Gastroesophageal sphincter (tissue), 4 donors: ENCODE measurements around the gene ELF1. TPM values are rescaled to one million over a fixed set of nuclear protein-coding genes. Genes with fewer than 3 reads are reported as not detected.

ENCODE experiments used
- ATAC-seq: fragments of 150-250 bp; one replicate; pipeline ENCODE4 v1.9.1; 2016; ENCODE audit warnings: mild to moderate bottlenecking, moderate library complexity
- H3K27ac ChIP-seq, 4 donors: fragments of 200-600 bp; sonication (generic) in 3 of 4; 1 replicate in 3 of 4; 2 replicates in 1 of 4; pipeline ENCODE4 v1.5.1; 2016 to 2019
- H3K27me3 ChIP-seq: fragments of 200-600 bp; sonication (generic); one replicate; pipeline ENCODE4 v1.5.1; 2019
- H3K36me3 ChIP-seq, 2 donors: fragments of 200-600 bp; sonication (generic); one replicate each; pipeline ENCODE4 v1.5.1; 2019; ENCODE audit warnings: control low read depth in 1 of 2
- H3K4me1 ChIP-seq, 3 donors: fragments of 200-600 bp; sonication (generic); 1 replicate in 2 of 3; 2 replicates in 1 of 3; pipeline ENCODE4 v1.5.1; 2016 to 2019; ENCODE audit warnings: control low read depth in 2 of 3
- H3K4me3 ChIP-seq, 2 donors: fragments of 200-600 bp; sonication (generic); one replicate each; pipeline ENCODE4 v1.5.1; 2019; ENCODE audit warnings: mild to moderate bottlenecking in 1 of 2, moderate library complexity in 1 of 2
- H3K9me3 ChIP-seq, 3 donors: fragments of 200-600 bp; sonication (generic); one replicate each; pipeline ENCODE4 v1.5.1; 2017 to 2019; ENCODE audit warnings: control low read depth in 2 of 3
- CTCF ChIP-seq, 4 experiments: fragments of 200-600 bp in 2 of 4; fragments of 450-650 bp in 2 of 4; sonication (generic) in 1 of 4; IDR thresholded peaks; one replicate each; pipeline ENCODE4 v1.5.1; 2017 to 2019; ENCODE audit warnings: antibody characterized with exemption in 4 of 4, mild to moderate bottlenecking in 2 of 4, moderate library complexity in 2 of 4
- EP300 ChIP-seq: sonication (generic); formaldehyde crosslinking; IDR thresholded peaks from one replicate; pipeline ENCODE4 v1.6.1; 2017; ENCODE audit warnings: antibody characterized with exemption, mild to moderate bottlenecking
- POLR2A ChIP-seq, 2 donors: fragments of 450-650 bp; IDR thresholded peaks; one replicate each; pipeline ENCODE4 v1.6.1; 2017; ENCODE audit warnings: antibody characterized with exemption in 2 of 2, mild to moderate bottlenecking in 2 of 2, moderate library complexity in 1 of 2
- POLR2AphosphoS5 ChIP-seq: sonication (generic); formaldehyde crosslinking; IDR thresholded peaks from one replicate; pipeline ENCODE4 v1.6.1; 2017; ENCODE audit warnings: antibody characterized with exemption
- WGBS, 2 donors: methylation state at CpG; one replicate each; pipeline ENCODE4 v1.1.5; 2018; ENCODE audit warnings: low coverage in 1 of 2; 5-methylcytosine and 5-hydroxymethylcytosine counted together
- total RNA-seq, 4 donors: library from RNA; depleted of rRNA; stranded (reverse); fragments of >200 nt; gene quantifications; one replicate each; pipeline ENCODE4 v1.1.0, GENCODE V29; 2016

ELF1 gene
- total RNA-seq, 4 donors from 2014 or later = 58.2 to 86.6 (median 69.3) TPM

DNA sequence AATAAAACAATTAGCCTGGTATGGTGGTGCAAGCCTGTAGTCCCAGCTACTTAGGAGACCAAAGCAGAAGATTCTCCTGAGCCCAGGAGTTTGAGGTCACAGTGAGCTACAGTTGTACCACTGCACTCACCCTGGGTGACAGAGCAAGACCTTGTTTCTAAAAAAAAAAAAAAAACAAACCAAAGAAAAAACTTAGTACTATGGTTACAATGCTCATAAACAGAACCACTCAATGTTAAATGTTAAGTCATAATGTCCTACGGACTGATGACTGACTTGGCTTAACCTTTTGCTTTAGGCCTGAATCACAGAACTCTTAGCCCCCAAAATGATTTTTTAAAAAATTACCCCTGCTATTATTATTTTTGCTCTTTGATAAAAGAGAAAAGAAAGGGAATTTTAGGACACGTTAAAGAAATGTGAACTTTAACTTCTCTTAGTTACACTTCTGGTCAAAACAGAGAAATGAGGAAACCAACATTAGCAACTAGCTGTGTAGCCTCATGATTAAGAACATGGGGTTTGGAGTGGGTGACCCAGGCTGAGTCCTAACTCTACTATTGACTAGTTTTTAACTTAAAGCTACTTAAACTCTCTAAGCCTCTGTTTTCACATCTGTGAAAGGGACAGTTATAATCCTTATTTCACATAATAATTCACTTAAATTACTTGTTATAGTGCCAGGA is 13.7 kb upstream of the ELF1 start:
- no peak overlapping the region for H3K4me3 ChIP-seq
- H3K27me3 ChIP-seq = no peaks in the 10 kb centered on the region
- no peak overlapping the region for H3K27ac ChIP-seq
- 17 to 44% methylated on average over 2 of the region's 2 CpGs for WGBS, 2 donors
- H3K9me3 ChIP-seq = no peaks in the 10 kb centered on the region
- ATAC-seq = no peak
- no peak for TF ChIP-seq POLR2A (IDR thresholded peaks at IDR 0.05)
- TF ChIP-seq EP300 = no peak
- no peak for TF ChIP-seq CTCF (IDR thresholded peaks at IDR 0.05)
- TF ChIP-seq POLR2AphosphoS5 = no peak
- H3K4me1 ChIP-seq = peaks cover 0 to 21% (median 5%) of the 10 kb centered on the region in 3 donors
- no peaks in the 10 kb centered on the region for H3K36me3 ChIP-seq

- 100% methylated on average over 1 of the region's 2 CpGs; no CpG with 5 or more reads in 1 of the 2 donors for WGBS, 2 donors
- no peak for TF ChIP-seq EP300
- no peak for TF ChIP-seq POLR2A (IDR thresholded peaks at IDR 0.05)
- TF ChIP-seq CTCF (IDR thresholded peaks at IDR 0.05) = no peak
- no peak for TF ChIP-seq POLR2AphosphoS5
- Histone ChIP-seq H3K36me3 (peaks cover 0 to 6% of the 10 kb centered on the region in 2 donors), H3K27ac (no peak overlapping the region), H3K9me3 (no peaks in the 10 kb centered on the region), H3K27me3 (no peaks in the 10 kb centered on the region), H3K4me1 (peaks cover 0 to 44% (median 7%) of the 10 kb centered on the region in 3 donors), H3K4me3 (no peak overlapping the region)
- no peak for ATAC-seq
These were observed 10.5 kb upstream of the ELF1 start for GRCh38 chr13:41029629-41030028.

- H3K27me3 ChIP-seq = no peaks in the 10 kb centered on the region
- ATAC-seq = no peak
- H3K36me3 ChIP-seq = peaks cover 0 to 6% of the 10 kb centered on the region in 2 donors
- peaks cover 0 to 45% (median 7%) of the 10 kb centered on the region in 3 donors for H3K4me1 ChIP-seq
- H3K9me3 ChIP-seq = no peaks in the 10 kb centered on the region
- H3K4me3 ChIP-seq = no peak overlapping the region
- TF ChIP-seq POLR2A (IDR thresholded peaks at IDR 0.05) (no peak), POLR2AphosphoS5 (no peak), EP300 (no peak), CTCF (IDR thresholded peaks at IDR 0.05) (no peak)
- H3K27ac ChIP-seq = no peak overlapping the region
- 100% methylated on average over 2 of the region's 2 CpGs; no CpG with 5 or more reads in 1 of the 2 donors for WGBS, 2 donors
These were observed 8.9 kb upstream of the ELF1 start for GRCh38 chr13:41028051-41028450.

- no peak for TF ChIP-seq POLR2A (IDR thresholded peaks at IDR 0.05)
- no peak for TF ChIP-seq CTCF (IDR thresholded peaks at IDR 0.05)
- TF ChIP-seq POLR2AphosphoS5 = no peak
- TF ChIP-seq EP300 = no peak
- Histone ChIP-seq H3K4me1 (peaks cover 0 to 46% (median 7%) of the 10 kb centered on the region in 3 donors), H3K27ac (no peak overlapping the region), H3K4me3 (no peak overlapping the region), H3K9me3 (no peaks in the 10 kb centered on the region), H3K36me3 (peaks cover 0 to 6% of the 10 kb centered on the region in 2 donors), H3K27me3 (no peaks in the 10 kb centered on the region)
- WGBS, 2 donors = 84 to 89% methylated on average over 7 of the region's 8 CpGs
- ATAC-seq = no peak
These were observed 7.7 kb upstream of the ELF1 start for GRCh38 chr13:41026788-41027187.

GRCh38 chr13:41025518-41025917 is 6.4 kb upstream of the ELF1 start:
- H3K36me3 ChIP-seq = peaks cover 0 to 6% of the 10 kb centered on the region in 2 donors
- 58 to 68% methylated on average over 4 of the region's 4 CpGs for WGBS, 2 donors
- no peak overlapping the region for H3K27ac ChIP-seq
- peaks cover 0 to 58% (median 7%) of the 10 kb centered on the region in 3 donors for H3K4me1 ChIP-seq
- no peaks in the 10 kb centered on the region for H3K9me3 ChIP-seq
- TF ChIP-seq CTCF (IDR thresholded peaks at IDR 0.05) (no peak), EP300 (no peak), POLR2A (IDR thresholded peaks at IDR 0.05) (no peak)
- no peak for ATAC-seq
- no peaks in the 10 kb centered on the region for H3K27me3 ChIP-seq
- H3K4me3 ChIP-seq = no peak overlapping the region
